Measurements from ENCODE around the gene ADORA2B. TPM values are rescaled to one million over a fixed set of nuclear protein-coding genes. Genes with fewer than 3 reads are reported as not detected.

Gene ADORA2B
- total RNA-seq, 4 donors from 2014 or later, result 35.3 to 55.3 (median 45.5) TPM

DNA sequence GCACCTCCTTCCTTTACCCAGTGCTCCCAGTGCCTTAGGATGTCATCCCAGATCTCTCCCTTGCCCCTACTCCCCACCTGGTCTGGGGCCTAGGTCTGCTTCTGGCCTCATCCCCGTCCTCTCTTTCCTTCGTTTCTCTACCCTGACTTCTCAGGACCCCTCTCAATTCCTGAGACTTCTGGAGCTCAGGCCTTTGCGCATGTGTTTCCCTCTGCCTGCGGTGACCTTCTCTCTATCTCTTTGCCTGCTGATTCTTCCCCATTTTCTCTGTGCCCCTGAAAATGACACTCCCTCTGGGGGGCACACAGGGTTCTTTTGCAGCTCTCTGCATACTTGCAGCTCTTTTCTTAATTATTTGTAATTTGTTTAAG lies 13.5 kb downstream of the ADORA2B start:
- Histone ChIP-seq H3K4me3 (no peak overlapping the region), H3K9me3 (no peaks in the 10 kb centered on the region), H3K27me3 (no peaks in the 10 kb centered on the region), H3K4me1 (peaks cover 32% of the 10 kb centered on the region), H3K27ac (peak overlapping the region; percentile 51), H3K36me3 (no peaks in the 10 kb centered on the region)
- DNase-seq (ENCODE audit: low spot score in 2 of 2), result no peak
- TF ChIP-seq POLR2A (IDR thresholded peaks at IDR 0.05) (no peak), EP300 (IDR thresholded peaks at IDR 0.05) (no peak), CTCF (IDR thresholded peaks at IDR 0.05) (no peak), POLR2AphosphoS5 (IDR thresholded peaks at IDR 0.05) (no peak)
- 90% methylated on average over 4 of the region's 4 CpGs for WGBS

DNA sequence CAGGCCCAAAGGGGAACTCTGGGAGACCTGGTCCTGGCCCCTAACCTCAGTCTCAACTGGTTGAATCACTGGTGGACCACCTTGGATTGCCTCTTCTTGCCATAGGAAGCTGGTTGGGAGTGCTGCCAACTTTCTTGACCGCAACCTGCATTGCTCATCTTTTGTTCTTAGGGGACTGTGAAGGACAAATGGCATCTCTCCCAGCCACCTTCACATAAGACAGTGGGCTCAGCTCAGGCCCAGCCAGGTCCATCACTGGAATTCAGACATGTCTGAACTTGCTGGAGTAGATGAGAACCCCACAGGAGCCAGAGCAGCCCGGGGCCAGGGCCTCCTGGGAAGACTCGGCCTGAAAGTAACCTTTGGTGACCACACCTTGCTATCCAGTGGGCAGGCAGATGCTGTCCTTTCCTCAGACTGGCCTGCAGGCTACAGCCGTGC lies 18.8 kb downstream of the ADORA2B start:
- Histone ChIP-seq H3K36me3 (no peaks in the 10 kb centered on the region), H3K4me1 (peaks cover 43% of the 10 kb centered on the region), H3K4me3 (no peak overlapping the region), H3K27ac (no peak overlapping the region), H3K27me3 (no peaks in the 10 kb centered on the region), H3K9me3 (no peaks in the 10 kb centered on the region)
- 65% methylated on average over 4 of the region's 4 CpGs for WGBS
- no peak for DNase-seq (ENCODE audit: low spot score in 2 of 2)
- TF ChIP-seq POLR2AphosphoS5 (IDR thresholded peaks at IDR 0.05) (no peak), POLR2A (IDR thresholded peaks at IDR 0.05) (no peak), CTCF (IDR thresholded peaks at IDR 0.05) (no peak), EP300 (IDR thresholded peaks at IDR 0.05) (no peak)

GRCh38 chr17:15965528-15965927 lies 20.6 kb downstream of the ADORA2B start:
- peak overlapping the region; percentile 41 for H3K27ac ChIP-seq
- no peak overlapping the region for H3K4me3 ChIP-seq
- DNase-seq (ENCODE audit: low spot score in 2 of 2), result peak in 1 of 2 donors; percentile 44
- no peaks in the 10 kb centered on the region for H3K36me3 ChIP-seq
- peaks cover 32% of the 10 kb centered on the region for H3K4me1 ChIP-seq
- TF ChIP-seq EP300 (IDR thresholded peaks at IDR 0.05) (no peak), CTCF (IDR thresholded peaks at IDR 0.05) (no peak), POLR2A (IDR thresholded peaks at IDR 0.05) (no peak), POLR2AphosphoS5 (IDR thresholded peaks at IDR 0.05) (no peak)
- H3K9me3 ChIP-seq, result no peaks in the 10 kb centered on the region
- 44% methylated on average over 6 of the region's 6 CpGs for WGBS
- H3K27me3 ChIP-seq, result no peaks in the 10 kb centered on the region

- TF ChIP-seq POLR2A (IDR thresholded peaks at IDR 0.05) (no peak), POLR2AphosphoS5 (IDR thresholded peaks at IDR 0.05) (no peak), EP300 (IDR thresholded peaks at IDR 0.05) (no peak), CTCF (IDR thresholded peaks at IDR 0.05) (no peak)
- DNase-seq (ENCODE audit: low spot score in 2 of 2), result peak in 1 of 2 donors; percentile 25
- H3K4me1 ChIP-seq, result peaks cover 32% of the 10 kb centered on the region
Observed at GRCh38 chr17:15966183-15966878, 21.4 kb downstream of the ADORA2B start.

DNA sequence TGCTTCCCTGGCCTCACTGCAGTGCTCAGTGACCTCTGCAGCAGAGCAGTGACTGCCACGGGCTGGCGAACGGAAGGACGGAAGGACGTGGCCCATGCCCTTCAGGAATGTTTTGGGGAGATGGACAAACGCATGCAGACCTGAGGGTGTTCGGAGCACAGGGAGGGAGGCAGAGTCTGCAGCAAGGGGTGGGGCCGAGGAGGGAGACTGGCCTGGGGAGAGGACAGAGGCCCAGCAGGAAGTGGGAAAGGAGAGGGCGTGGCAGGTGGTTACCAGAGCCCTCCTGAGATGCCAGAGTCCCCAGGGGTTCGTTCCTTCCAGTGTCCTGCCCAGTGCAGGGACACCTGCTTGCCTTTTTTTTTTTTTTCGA lies 21.9 kb downstream of the ADORA2B start:
- H3K27me3 ChIP-seq, result no peaks in the 10 kb centered on the region
- 43% methylated on average over 11 of the region's 11 CpGs for WGBS
- DNase-seq (ENCODE audit: low spot score in 2 of 2), result peak in 1 of 2 donors; percentile 50
- peak overlapping the region; percentile 9 for H3K4me3 ChIP-seq
- H3K27ac ChIP-seq, result peak overlapping the region; percentile 64
- TF ChIP-seq CTCF (IDR thresholded peaks at IDR 0.05), result no peak
- no peak for TF ChIP-seq POLR2AphosphoS5 (IDR thresholded peaks at IDR 0.05)
- no peak for TF ChIP-seq EP300 (IDR thresholded peaks at IDR 0.05)
- no peak for TF ChIP-seq POLR2A (IDR thresholded peaks at IDR 0.05)
- peaks cover 32% of the 10 kb centered on the region for H3K4me1 ChIP-seq
- no peaks in the 10 kb centered on the region for H3K9me3 ChIP-seq
- H3K36me3 ChIP-seq, result no peaks in the 10 kb centered on the region

More at GRCh38 chr17:15966183-15966878, 21.4 kb downstream of the ADORA2B start:
- Histone ChIP-seq H3K9me3 (no peaks in the 10 kb centered on the region), H3K27me3 (no peaks in the 10 kb centered on the region), H3K4me3 (peak overlapping the region; percentile 9), H3K27ac (peak overlapping the region; percentile 64), H3K36me3 (no peaks in the 10 kb centered on the region)
- WGBS, result 50% methylated on average over 12 of the region's 13 CpGs
